ENCODE results near the gene MPP2. TPM values are rescaled to one million over a fixed set of nuclear protein-coding genes. Genes with fewer than 3 reads are reported as not detected.

Gene MPP2
- total RNA-seq, 2 experiments from 2014 or later, result 3.5 to 4.0 TPM

DNA sequence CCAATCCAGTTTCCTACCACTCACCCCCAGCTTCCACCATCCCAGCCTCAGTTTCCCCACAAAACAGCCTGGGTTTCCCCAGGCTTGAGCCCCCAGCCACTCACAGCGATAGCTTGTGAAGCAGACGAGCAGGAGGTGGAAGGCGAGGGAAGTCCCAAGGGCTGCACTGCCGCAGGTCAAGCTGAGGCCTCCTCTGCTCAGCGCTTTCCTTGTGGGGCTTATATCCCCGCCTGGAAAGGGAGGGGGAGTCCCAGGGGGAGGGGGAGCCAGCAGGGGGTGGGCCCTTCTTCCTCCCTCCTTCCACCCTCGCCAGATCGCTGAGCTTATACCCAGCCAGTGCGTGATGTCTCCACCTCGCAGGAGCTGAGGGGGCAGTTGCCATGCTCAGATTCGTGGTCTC lies 46.4 kb upstream of the MPP2 start, which contains the start of gene PYY:
PYY (minus strand) TSS at position 195 of the 400 bp plus-strand sequence. CDS start 457 bp downstream, outside the sequence.
- H3K4me1 Mint-ChIP-seq (ENCODE audit: low read depth), result no peaks in the 10 kb centered on the region
- H3K27ac Mint-ChIP-seq, result no peak within 1 kb of the TSS
- peaks cover 46 to 47% of the 10 kb centered on the region in 2 experiments for H3K27me3 ChIP-seq (ENCODE audit: control insufficient read depth in 1 of 2, insufficient read depth in 2 of 2, low read length in 2 of 2)
- H3K4me1 ChIP-seq (ENCODE audit: insufficient read depth, low read length), result peaks cover 11% of the 10 kb centered on the region
- POLR2A ChIA-PET, result no interaction called here
- TF ChIP-seq, protein P1, sequence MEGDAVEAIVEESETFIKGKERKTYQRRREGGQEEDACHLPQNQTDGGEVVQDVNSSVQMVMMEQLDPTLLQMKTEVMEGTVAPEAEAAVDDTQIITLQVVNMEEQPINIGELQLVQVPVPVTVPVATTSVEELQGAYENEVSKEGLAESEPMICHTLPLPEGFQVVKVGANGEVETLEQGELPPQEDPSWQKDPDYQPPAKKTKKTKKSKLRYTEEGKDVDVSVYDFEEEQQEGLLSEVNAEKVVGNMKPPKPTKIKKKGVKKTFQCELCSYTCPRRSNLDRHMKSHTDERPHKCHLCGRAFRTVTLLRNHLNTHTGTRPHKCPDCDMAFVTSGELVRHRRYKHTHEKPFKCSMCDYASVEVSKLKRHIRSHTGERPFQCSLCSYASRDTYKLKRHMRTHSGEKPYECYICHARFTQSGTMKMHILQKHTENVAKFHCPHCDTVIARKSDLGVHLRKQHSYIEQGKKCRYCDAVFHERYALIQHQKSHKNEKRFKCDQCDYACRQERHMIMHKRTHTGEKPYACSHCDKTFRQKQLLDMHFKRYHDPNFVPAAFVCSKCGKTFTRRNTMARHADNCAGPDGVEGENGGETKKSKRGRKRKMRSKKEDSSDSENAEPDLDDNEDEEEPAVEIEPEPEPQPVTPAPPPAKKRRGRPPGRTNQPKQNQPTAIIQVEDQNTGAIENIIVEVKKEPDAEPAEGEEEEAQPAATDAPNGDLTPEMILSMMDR (IDR thresholded peaks at IDR 0.05), result no peak
- no peak within 1 kb of the TSS for H3K4me3 Mint-ChIP-seq
- H3K36me3 Mint-ChIP-seq (ENCODE audit: low read depth), result no peaks in the 10 kb centered on the region
- peaks cover 67% of the 10 kb centered on the region for H3K27me3 Mint-ChIP-seq
- H3K9me3 ChIP-seq (ENCODE audit: control insufficient read depth in 1 of 2, insufficient read depth in 1 of 2, low read length in 2 of 2), result peaks cover 0 to 12% of the 10 kb centered on the region in 2 experiments
- no peak within 1 kb of the TSS for H3K4me3 ChIP-seq (ENCODE audit: low read length)
- no peak within 1 kb of the TSS for H3K27ac ChIP-seq (ENCODE audit: low read depth in 1 of 2, low read length in 2 of 2)
- H3K36me3 ChIP-seq (ENCODE audit: insufficient read depth, low read length), result no peaks in the 10 kb centered on the region
- DNase-seq (no peak), ATAC-seq (ENCODE audit: poor library complexity) (no peak)
- CTCF ChIA-PET, result no interaction called here
- intact Hi-C loops (cut with DNase I, micrococcal nuclease), result no loop called here
- H3K9me3 Mint-ChIP-seq, result no peaks in the 10 kb centered on the region

DNA sequence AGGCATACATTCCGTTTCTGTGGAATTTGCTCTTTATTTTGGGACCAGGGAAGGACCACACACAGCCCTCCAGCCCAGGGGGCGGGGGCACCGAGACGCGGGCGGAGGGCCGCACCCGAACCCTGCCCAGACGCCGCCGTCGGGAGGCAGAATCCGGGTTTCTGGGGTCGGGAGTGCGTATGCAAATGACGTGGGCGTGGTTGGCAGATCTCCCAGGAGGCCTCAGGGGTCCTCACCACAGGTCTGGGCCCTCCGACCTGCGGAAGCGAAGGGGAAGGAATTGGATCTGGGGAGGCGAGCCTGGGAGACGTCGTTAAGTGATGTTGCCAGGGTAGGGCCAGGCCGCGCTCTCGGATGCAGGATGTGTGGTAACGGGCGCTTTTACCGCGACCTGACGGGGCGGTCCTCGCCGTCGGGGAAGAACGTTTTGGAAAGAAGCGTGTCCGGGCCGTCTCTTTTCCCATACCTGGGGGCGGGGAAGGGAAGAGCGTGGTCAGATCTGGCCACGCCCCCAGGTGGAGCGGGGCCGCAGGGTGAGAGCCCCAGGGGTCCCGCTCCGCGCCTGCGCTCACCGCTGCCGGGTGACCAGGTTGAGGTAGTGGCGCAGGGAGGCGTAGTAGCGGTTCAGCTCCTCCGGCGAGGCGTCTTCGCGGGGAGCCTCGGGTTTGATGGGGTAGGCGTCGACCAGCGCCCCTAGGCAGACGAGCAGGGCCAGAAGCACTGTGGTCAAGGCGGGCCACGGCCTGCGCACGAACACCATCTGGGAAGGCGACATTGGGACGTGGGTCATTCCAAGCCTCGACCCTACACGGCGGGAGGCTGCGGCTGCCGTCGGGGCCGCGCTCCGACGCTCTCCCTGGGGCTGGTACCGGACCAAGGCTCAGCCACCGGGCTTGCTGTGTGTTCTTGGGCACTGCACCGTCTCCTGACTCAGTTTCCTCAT lies 45.7 kb upstream of the MPP2 start:
- Mint-ChIP-seq H3K9me3 (no peaks in the 10 kb centered on the region), H3K27me3 (peaks cover 67% of the 10 kb centered on the region), H3K36me3 (ENCODE audit: low read depth) (no peaks in the 10 kb centered on the region), H3K4me3 (no peak overlapping the region), H3K4me1 (ENCODE audit: low read depth) (no peaks in the 10 kb centered on the region), H3K27ac (no peak overlapping the region)
- no peaks in the 10 kb centered on the region for H3K36me3 ChIP-seq (ENCODE audit: insufficient read depth, low read length)
- no peak for DNase-seq
- ChIA-PET POLR2A (no interaction called here), CTCF (no interaction called here)
- H3K9me3 ChIP-seq (ENCODE audit: control insufficient read depth in 1 of 2, insufficient read depth in 1 of 2, low read length in 2 of 2), result peaks cover 0 to 12% of the 10 kb centered on the region in 2 experiments
- ATAC-seq (ENCODE audit: poor library complexity), result no peak
- no peak overlapping the region for H3K27ac ChIP-seq (ENCODE audit: low read depth in 1 of 2, low read length in 2 of 2)
- H3K27me3 ChIP-seq (ENCODE audit: control insufficient read depth in 1 of 2, insufficient read depth in 2 of 2, low read length in 2 of 2), result peaks cover 46% of the 10 kb centered on the region in 2 experiments
- H3K4me3 ChIP-seq (ENCODE audit: low read length), result no peak overlapping the region
- intact Hi-C loops (cut with DNase I, micrococcal nuclease), result no loop called here
- H3K4me1 ChIP-seq (ENCODE audit: insufficient read depth, low read length), result peaks cover 11% of the 10 kb centered on the region
- TF ChIP-seq, protein P1 (IDR thresholded peaks at IDR 0.05), result no peak

DNA sequence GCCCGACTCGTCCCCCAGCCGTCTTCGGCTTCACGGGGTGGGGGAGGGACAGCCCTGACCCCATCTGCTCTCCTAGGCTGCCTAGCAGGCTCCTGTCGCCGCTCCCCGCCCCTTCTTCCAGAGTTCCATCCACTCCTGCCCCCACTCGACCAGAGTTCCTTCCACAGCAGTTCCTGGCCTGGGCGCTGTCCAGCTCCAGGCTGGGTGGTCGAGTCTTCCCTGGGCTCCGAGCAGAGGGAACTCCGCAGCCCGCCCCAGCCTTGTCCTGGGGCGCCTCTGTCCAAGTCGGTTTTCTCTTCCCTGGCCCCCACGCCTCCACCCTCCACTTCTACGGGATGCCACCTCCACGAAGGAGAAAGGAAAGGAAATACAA lies 45.0 kb upstream of the MPP2 start:
- H3K27ac Mint-ChIP-seq, result no peak overlapping the region
- H3K4me3 ChIP-seq (ENCODE audit: low read length), result no peak overlapping the region
- H3K27ac ChIP-seq (ENCODE audit: low read depth in 1 of 2, low read length in 2 of 2), result no peak overlapping the region
- no peaks in the 10 kb centered on the region for H3K4me1 Mint-ChIP-seq (ENCODE audit: low read depth)
- no peaks in the 10 kb centered on the region for H3K9me3 Mint-ChIP-seq
- no peak for DNase-seq
- no peaks in the 10 kb centered on the region for H3K36me3 ChIP-seq (ENCODE audit: insufficient read depth, low read length)
- no peak overlapping the region for H3K4me3 Mint-ChIP-seq
- H3K27me3 Mint-ChIP-seq, result peaks cover 67% of the 10 kb centered on the region
- POLR2A ChIA-PET, result no interaction called here
- no peak for ATAC-seq (ENCODE audit: poor library complexity)
- peaks cover 11% of the 10 kb centered on the region for H3K4me1 ChIP-seq (ENCODE audit: insufficient read depth, low read length)
- CTCF ChIA-PET, result no interaction called here
- H3K36me3 Mint-ChIP-seq (ENCODE audit: low read depth), result no peaks in the 10 kb centered on the region
- H3K27me3 ChIP-seq (ENCODE audit: control insufficient read depth in 1 of 2, insufficient read depth in 2 of 2, low read length in 2 of 2), result peaks cover 46% of the 10 kb centered on the region in 2 experiments
- H3K9me3 ChIP-seq (ENCODE audit: control insufficient read depth in 1 of 2, insufficient read depth in 1 of 2, low read length in 2 of 2), result peaks cover 0 to 12% of the 10 kb centered on the region in 2 experiments
- intact Hi-C loops (cut with DNase I, micrococcal nuclease), result no loop called here
- TF ChIP-seq, protein P1 (IDR thresholded peaks at IDR 0.05), result no peak
